NCI-H460 (cell line): Measurements from ENCODE around the gene STARD3. TPM values are rescaled to one million over a fixed set of nuclear protein-coding genes. Genes with fewer than 3 reads are reported as not detected.

Experiments
- DNase-seq: peaks from one replicate; pipeline ENCODE4 v3.0.0-alpha.2; 2016; ENCODE audit warnings: low read depth; ENCODE audit errors: extremely low read depth
- total RNA-seq: library from RNA; depleted of rRNA; stranded (reverse); fragments of >200 nt; shearing (Covaris generic); gene quantifications from 2 replicates; pipeline ENCODE4 v1.2.3, GENCODE V29; 2014

STARD3 gene
- total RNA-seq, 1 experiment from 2014 or later, result 33.2 TPM

DNA sequence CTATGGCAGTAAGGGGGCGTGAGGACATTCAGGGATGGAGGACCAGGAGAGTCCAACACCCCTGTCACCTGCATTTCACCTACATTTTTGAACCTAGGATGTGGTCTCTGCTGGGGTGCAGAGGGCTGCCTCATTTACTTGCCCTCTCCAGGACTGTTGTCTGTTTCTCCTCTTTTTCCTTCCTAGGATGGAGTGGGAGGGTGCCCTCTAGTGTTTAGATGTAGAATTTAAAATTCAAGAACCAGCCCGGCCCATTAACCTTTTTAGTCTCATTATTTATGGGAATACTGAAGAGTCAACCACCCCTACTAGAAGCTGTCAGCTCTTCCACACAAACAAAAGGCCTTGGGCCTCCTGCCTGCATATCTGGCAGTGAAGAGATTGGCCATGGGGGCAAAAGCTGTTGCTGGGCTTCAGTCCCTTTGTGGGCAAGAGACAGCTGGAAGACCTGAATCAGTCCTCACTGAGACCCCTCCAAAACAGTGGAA, 2.5 kb upstream of the STARD3 start:
- DNase-seq, result peak; percentile 47

DNA sequence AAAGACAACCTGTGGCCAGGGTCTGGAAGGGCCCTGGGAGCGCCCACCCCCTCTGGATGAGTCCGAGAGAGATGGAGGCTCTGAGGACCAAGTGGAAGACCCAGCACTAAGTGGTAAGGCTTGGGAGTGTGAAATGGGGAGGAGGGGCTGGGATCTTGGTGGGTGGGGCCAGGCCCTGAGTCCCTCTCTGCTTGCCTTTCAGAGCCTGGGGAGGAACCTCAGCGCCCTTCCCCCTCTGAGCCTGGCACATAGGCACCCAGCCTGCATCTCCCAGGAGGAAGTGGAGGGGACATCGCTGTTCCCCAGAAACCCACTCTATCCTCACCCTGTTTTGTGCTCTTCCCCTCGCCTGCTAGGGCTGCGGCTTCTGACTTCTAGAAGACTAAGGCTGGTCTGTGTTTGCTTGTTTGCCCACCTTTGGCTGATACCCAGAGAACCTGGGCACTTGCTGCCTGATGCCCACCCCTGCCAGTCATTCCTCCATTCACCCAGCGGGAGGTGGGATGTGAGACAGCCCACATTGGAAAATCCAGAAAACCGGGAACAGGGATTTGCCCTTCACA, 1.2 kb upstream of the STARD3 start:
- DNase-seq, result no peak

DNA sequence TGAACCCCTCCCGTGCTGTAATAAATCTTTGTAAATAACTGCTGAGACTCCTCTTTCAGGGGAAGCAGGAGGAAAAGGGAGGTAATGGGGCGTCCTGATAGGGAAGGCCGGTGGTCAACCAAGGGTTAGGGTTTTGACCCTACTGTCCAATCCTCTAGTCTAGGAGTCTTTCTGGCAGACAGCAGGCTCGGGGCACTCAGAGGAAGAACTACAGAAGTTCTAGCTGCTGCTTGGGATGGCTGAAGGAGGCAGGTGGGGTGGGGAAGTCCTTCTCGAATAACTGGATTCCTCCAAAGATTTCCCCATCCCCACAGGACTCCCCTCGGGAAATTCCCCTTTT, 387 bp upstream of the STARD3 start:
- no peak for DNase-seq

DNA sequence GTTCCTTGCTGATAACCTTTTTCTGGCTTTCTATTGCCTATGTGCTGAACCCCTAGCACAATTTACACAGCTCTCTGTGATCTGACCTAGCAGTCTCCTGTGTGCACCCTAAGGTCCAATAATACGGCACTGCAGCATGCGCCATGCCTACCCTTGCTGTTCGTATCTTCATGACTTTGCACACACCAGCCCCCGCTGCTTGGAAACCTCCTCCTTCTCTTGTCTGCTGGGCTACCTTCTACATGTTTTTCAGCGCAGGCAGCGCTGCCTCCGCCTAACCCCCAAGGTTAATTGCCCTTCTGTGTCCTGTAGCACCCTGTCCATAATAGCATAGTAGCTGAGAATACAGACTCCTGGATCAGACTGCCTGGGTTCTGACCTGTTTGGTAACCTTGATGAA, 1.4 kb downstream of the STARD3 start:
- no peak for DNase-seq

DNA sequence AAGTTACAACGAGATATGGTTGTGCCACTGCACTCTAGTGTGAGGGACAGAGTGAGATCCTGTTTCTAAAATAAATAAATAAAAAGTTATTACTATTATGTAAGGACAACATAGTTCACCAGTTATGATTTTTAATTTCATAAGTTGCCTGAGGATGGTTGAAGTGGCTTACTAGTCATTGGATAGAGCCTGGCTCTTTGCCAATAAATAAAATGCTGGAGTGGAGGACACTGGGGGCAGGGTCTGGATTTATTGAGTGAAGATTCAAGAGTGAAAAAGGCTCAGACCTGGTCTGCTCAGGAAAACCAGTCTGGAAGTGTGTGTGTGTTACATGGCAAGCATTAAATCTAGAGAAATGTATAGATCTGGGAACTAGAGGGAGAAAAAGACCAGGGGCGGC, 2.1 kb downstream of the STARD3 start:
- no peak for DNase-seq

DNA sequence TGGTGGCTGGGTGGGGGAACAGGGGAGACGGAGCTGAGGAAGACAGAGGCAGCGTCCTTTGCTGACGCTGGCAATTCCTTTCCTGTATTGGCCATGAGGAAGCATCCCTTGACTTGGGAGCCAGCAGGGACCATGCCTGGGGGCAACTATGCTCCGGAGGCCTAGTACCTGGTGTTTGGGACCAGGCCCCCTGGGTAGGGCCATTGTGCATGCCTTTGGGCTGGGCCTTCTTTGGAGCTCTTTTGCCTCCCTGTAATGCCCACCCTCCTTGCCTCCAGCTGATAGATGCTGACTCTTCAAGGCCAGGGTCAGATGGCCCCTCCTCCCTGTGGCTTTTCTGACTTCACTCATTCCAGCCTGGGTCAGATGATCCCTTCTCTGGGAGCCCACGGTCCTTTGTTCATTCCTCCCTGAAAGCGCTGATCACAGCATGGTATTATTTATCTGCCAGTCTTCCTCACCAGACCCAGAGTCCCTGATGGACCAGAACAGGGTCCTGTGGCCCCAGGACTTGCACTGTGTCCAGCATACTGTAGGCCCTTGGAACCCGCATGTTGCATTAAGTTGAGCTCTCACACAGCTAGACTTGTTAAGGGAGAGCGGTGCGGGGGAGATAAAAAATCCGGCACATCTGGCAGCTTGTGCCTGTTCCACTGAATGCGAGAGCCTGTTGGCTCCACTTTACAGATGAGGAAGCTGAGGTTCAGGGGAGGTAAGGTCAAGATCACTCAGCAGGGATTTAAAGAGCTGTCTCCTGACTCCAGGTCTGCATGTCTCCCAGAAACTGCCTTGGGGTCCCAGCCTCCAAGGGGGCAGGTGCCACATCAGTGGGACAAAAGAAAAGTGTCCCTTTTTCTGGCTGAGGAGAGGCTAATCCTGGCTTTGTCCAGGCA, 2.9 kb downstream of the STARD3 start:
- DNase-seq, result no peak

DNA sequence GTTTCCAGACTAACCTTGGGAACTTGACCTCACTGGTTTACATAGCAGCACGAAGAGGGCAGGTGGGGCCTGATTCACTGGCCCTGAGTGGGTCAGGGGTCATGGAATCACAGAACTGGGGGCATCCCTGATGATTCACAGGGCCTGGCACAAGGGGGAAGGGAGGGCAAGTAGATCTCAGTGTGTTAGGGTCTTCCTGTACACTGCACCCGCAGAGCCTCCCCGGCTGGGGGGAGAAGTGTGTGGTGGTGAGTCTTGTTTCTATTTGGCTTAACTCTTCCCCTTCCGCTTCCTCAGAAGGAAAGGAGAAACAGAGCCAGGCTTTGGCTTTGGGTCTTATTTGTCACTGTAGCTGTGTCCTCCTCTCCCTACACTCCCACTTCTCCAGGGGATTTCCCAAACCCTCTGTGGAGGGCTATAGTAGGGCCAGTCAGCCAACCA, 3.7 kb downstream of the STARD3 start:
- no peak for DNase-seq

DNA sequence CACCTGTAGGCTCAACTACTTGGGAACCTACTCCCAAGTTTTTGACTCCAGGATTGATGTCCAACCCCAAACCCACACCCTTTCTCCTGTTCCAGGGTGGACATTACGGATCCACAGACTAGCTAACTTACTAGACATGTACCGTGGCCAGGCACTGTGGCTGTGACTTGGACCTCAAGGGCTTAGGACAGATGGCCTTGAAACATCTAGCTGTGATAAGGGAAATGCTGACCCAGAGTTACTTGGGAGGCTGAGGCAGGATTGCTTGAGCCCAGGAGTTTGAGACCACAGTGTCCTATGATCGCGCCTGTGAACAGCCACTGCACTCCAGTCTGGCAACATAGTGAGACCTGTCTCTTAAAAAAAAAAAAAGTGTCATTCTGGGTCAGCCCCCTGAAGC, 4.2 kb downstream of the STARD3 start:
- no peak for DNase-seq

DNA sequence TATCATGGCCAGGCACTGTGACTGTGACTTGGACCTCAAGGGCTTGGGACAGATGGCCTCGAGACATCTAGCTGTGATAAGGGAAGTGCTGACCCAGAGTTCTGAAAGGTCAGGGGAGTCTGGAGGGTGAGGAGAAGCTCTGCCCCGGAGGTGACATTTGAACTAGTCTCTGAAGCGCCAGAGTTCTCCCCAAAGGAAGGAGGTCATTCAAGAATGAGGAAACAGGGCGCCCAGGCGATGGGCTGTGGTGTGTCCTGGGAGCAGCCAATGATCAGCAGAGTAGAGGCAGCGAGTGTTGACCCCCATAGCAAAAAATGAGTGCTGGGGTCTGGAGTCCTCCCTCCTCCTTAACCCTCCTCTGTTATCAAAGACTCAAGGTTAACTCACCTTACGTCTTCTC, 4.9 kb downstream of the STARD3 start:
- no peak for DNase-seq

DNA sequence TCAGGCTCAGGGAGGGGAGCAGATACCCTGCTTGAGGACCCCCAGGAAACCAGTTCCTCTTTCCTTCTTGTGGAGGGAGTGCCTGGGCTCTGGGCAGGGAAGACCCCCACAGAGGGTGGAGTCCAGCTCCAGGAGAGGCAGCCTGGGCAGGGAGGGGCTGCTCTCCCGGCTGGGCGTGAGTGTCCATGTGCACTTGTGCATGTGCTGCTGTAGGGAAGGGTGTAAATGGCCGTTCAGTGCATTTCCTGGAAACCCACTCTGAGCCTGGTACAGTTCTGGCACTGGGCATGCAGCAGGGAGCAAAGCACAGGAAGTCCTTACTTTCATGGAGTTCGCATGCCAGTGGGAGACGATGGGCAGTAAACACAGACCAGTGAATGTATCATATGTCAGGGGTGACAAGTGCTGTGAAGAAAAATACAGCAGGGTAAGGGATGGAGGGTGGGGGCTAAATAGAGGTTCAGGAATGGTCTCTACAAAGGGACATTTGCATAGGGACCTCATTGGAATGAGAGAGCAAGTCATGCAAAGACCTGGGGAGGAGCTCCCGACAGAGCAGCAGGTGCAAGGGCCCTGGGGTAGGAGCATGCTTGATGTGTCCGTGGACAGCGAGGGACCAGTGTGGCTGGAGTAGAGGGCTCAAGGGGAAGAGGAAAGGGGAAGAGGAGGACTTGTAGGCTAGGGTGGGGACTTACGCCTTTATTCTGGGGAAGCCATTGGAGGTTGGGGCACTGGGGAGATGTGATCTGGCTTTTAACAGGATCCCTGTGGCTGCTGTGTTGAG, 5.5 kb downstream of the STARD3 start:
- no peak for DNase-seq

DNA sequence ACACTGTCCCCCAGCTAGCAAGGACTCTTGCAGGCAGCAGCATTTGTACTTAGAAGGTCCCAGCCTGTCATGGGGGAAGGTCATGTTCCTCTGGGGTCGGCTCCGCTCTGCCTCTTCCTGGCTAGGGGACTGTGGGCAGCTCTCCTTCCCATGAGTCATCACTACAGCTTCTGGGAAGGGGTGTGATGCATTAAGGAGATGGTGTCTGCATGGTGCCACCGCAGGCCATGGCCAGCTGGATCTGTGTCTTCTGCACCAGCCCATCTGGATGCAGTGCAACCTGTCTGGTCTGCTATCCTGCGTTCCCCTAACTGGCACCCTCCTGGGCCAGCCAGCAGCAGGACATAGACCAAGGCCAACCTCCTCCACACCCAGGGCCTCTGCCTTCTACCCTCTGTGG, 6.3 kb downstream of the STARD3 start:
- no peak for DNase-seq

DNA sequence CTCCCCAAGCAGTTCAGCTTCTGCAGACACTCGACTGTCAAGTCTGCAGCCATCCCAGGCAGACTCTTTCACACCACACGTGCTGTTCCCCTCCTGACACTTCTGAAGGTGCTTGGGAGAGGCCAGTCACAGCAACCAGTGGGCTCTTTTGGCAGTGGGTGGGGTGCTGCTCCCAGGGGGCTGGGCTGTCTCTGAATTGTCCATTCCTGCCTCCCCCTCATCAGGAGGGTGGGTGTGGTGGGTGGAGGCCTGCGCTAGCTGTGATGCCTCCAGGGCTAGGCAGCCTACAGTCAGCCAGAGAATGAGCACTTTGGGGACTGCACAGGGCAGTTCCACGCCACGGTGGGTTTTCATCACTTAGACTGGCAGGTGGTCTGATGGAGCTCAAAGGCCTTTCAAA, 10.3 kb downstream of the STARD3 start:
- no peak for DNase-seq

DNA sequence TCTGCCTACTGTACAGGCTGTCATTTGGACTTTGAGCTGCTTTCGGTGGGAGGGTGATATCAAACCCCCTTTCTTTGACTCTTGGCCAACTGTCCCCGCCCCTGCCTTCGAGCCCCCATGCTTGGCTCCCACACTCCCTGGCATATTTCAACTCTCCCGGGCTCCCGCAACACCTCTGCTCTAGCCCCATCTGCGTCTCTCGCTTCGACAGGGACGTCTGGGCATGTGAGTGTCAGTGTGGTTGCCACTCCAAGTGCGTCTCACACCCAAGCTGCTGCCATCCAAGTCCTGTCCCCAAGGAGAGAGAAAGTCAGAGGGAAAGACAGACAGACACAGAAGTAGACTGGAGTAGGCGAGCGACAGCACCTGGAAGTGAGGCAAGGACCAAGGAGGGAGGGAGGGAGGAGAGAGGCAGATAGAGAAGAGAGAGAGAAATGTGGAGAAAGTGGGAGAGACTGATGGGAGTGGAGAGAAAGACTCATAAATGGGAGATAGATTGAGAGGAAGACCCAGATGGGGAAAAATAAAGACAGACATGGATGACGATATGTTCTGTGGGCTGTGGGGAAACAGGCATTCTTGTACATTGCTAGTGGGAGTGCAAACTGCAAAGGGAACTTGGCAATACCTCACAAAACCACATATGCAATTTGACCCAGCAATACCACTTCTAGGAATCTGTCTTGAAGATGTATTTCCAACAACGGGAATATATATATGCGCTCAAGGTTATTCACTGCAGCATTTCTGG, 11.8 kb downstream of the STARD3 start:
- DNase-seq, result no peak

DNA sequence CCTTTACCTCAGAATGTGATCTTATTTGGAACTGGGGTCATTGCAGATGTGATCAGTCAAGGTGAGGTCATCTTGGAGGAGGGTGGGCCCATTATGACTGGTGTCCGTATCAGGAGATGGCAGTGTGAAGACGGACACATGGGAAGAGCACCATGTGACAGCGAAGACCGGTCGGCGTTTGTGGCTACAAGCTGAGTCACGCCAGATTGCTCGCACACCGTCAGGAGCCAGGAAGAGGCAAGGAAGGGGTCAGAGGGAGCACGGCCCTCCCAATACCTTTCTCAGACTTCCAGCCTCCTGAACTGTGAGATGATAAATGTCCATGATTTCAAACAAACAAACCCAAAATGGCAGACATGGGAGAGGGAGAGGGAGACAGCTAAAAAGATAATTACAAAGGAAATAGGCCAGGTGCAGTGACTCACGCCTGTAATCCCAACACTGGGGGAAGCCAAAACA, 13.2 kb downstream of the STARD3 start:
- no peak for DNase-seq

DNA sequence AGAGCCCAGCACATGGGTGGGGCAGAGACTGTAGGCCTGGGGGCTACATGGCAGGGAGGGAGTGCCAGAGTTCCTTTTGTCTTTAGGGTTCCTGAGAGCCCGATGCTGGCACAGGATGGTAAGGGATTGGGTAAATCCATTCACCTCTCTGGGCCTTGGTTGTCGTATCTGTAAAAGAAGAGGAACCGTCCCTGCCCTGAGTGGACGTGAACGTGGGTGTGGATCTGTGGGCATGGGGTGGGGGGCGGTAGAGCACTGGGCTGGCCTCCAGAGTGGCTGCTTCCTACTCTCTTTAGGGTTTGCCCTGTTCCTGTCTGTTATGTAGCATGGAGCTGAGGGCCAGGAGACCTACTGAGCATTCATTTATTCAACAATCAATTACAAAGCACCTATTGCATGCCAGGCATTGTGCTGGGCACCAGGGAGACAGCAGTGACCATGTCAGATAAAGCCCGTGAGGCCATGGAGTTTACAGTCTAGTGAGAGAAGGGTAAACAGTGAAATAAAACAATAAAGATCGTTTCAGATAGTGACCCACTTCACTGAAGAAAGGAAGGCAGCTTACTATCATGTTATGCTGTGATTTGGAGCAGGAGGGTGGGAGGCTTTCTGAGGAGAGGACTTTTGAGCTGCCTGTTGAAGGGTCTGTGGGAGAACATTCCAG, 15.1 kb downstream of the STARD3 start:
- DNase-seq, result no peak

DNA sequence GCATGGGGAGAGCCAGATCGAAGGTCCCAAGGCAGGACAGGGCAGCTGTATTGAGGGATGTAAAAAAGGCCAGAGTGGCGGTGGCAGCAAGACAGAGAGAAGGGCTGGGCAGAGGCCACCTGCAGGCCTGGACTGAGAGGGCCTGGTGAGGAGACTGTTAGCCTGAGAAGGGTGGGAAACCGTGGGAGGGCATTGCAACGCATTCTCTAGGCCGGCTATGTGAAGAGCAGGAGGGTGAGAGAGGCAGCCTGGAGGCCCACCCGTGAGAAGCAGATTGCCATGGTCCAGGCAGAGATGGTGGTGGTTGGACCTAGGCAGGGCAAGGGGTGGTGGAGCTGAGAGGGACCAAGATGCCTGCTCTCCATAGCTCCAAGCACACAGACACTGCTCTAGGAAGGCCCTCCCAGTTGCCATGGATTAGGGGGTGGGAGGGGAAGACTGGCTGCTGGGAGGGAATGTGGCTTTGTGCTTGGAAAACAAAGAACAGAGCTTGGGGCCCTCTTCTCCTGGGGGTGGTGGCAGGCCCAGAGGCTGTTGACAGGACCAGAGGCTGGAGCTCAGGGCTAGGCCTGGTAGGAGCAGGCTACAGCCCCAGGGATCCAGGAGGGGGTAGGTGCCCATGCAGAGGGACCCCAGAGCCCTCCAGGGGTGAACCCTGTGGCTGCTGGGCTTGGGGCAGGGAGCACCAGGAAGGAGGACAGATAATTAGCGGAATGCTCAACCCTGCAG, 15.8 kb downstream of the STARD3 start:
- DNase-seq, result no peak

DNA sequence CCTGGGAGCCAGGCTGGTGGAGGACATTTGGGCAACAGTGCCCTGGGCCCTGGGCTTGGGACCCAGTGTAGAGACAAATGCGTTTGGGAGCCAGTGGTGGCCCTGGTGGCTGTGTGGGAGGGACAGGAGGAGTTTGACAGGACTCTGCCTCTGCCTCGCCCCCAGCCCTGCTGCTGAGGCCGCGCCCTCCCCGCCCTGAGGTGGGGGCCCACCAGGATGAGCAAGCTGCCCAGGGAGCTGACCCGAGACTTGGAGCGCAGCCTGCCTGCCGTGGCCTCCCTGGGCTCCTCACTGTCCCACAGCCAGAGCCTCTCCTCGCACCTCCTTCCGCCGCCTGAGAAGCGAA, 16.3 kb downstream of the STARD3 start:
- DNase-seq, result no peak

DNA sequence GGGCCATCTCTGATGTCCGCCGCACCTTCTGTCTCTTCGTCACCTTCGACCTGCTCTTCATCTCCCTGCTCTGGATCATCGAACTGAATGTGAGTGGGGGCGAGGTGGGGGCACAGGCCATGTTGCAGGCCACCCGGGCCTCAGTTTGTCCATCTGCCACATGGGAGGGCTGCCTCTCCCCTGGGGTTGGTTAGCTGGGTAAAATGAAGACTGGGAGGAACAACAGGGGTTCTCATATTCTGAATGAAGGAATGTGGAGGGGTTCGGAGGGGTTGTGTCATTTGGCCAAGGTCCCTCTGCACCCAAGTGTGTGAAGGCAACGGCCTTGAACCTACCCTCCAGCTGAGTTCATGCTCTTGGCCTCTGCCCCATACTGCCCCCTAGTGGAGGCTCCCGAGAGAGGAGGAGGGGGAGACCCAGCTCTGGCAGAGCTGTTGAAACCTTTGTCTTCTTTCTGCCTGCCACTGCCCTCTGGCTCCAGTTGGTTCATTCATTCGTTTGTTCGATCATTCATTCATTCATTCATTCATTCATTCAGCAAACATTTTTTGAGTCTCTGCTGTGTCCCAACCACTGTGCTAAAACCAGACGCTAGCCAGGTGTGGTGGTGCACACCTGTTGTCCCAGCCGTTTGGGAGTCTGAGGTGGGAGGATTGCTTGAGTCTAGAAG, 16.9 kb downstream of the STARD3 start:
- DNase-seq, result peak; percentile 46

DNA sequence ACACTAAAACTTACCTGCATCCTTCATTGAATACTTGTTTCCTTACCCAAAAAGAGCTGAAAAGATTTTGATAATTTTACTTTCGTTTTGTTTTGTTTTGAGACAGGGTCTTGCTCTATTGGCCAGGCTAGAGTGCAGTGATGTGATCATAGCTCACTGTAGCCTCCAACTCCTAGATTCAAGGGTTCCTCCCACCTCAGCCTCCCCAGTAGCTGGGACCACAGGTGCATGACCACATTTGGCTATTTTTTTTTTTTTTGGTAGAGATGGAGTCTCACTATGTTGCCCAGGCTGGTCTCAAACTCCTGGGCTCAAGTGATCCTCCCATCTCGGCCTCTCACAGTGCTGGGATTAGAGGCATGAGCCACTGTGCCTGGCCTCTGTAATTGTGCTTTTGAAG, 18.2 kb downstream of the STARD3 start:
- DNase-seq, result no peak
